Measurements from ENCODE around the gene GRID2IP.

GRCh38 chr7:6589151-6589828 is 38.0 kb upstream of the GRID2IP start:
- no peak for TF ChIP-seq CTCF (IDR thresholded peaks at IDR 0.05; ENCODE audit: insufficient read depth, low read length, poor library complexity, severe bottlenecking)
- TF ChIP-seq EZH2phosphoT487 (conservative IDR thresholded peaks at IDR 0.05; ENCODE audit: low read length) = no peak

Data from SU-DHL-6 (cell line).